ENCODE data around the gene BUB3. TPM values are rescaled to one million over a fixed set of nuclear protein-coding genes. Genes with fewer than 3 reads are reported as not detected.
A peak's percentile ranks its signal among the peaks of the same experiment; 100 is the strongest.

Gene BUB3
- total and polyA plus RNA-seq, 2 of the 13 experiments (the other 11 are each of a cell fraction or from before 2014, with no cell fraction given), result 174 to 188 TPM

DNA sequence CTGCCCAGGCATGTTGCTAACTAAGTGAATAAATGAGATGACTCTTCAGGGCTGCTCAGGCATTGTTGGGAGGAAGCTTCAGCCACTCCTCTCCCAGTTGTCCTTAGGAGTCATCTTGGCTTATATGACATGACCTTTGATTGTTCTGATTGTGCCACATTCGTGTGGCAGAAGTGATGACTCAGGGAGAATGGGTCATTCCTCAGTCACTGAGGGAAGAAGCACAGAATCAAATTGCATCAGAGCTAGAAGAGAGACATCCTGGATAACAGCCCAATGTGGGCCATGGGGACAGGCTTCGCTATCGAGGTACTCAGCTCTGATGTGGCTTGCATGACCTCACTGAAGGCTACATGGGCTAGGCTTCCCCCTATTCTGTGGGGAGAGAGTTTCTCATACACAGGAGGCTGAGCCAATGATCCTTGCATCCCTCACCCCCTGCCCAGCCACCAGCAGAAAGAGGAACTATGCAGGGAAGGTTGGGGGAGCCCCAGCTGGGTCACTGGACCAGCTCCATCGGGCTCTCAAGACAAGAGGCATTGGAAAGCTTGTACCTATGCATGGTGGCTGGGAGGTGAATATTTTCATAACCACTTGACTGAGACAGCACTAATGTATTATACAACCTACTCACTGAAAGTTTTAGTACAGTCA lies 24.5 kb upstream of the BUB3 start:
- POLR2A ChIA-PET, result no interaction called here
- H3K9me3 ChIP-seq (ENCODE audit: low read length), result no peaks in the 10 kb centered on the region
- H3K27ac ChIP-seq (ENCODE audit: extremely low read length, insufficient read depth, low read length), result no peak overlapping the region
- no peak overlapping the region for H3K4me2 ChIP-seq (ENCODE audit: low read depth, low read length)
- no peak overlapping the region for H3K4me3 ChIP-seq (replicated peaks in 1 of 3; ENCODE audit: insufficient read depth in 1 of 3, low read depth in 2 of 3, low read length in 3 of 3)
- no peaks in the 10 kb centered on the region for H3K36me3 ChIP-seq (replicated peaks in 1 of 2; ENCODE audit: control insufficient read depth in 1 of 2, insufficient read depth in 2 of 2, low read length in 2 of 2)
- TF ChIP-seq MAFF (IDR thresholded peaks at IDR 0.05; ENCODE audit: low read depth, low read length) (peak; percentile 69), ZFP82 (CRISPR knock-in tag; IDR thresholded peaks at IDR 0.05; ENCODE audit: borderline replicate concordance) (no peak), ETV6 (CRISPR knock-in tag; conservative IDR thresholded peaks at IDR 0.05) (no peak), ZNF644 (CRISPR knock-in tag; IDR thresholded peaks at IDR 0.05; ENCODE audit: low read depth) (no peak), HHEX (CRISPR knock-in tag; IDR thresholded peaks at IDR 0.05) (no peak), ZFAT (CRISPR knock-in tag; conservative IDR thresholded peaks at IDR 0.05) (no peak), MAFK (conservative IDR thresholded peaks at IDR 0.05 in 1 of 2, IDR thresholded peaks at IDR 0.05 in 1 of 2; ENCODE audit: low read length in 2 of 2) (peak; percentile 47 to 79; a peak in 3 of 4 replicates), PHF21A (CRISPR knock-in tag; IDR thresholded peaks at IDR 0.05) (no peak), ATM (IDR thresholded peaks at IDR 0.05; ENCODE audit: borderline replicate concordance) (no peak), ZNF30 (CRISPR knock-in tag; IDR thresholded peaks at IDR 0.05) (no peak)
- DNase-seq (ENCODE audit: low spot score) (no peak), FAIRE-seq (no peak), ATAC-seq (no peak)
- H3K4me1 ChIP-seq (ENCODE audit: insufficient read depth, low read length), result peaks cover 13% of the 10 kb centered on the region
- 0% methylated on average over 4 of the region's 4 CpGs for WGBS (ENCODE audit: low lambda C conversion rate)
- peaks cover 7 to 54% of the 10 kb centered on the region in 2 experiments; a peak in 4 of 5 replicates for H3K27me3 ChIP-seq (ENCODE audit: control insufficient read depth in 1 of 2, insufficient read depth in 2 of 2, low read length in 2 of 2)
- no TSS peak for BruUV-seq (replicated peaks)
- intact Hi-C loops (cut with micrococcal nuclease; ENCODE audit: unreplicated experiment), result no loop called here
- no peak overlapping the region for H3K9ac ChIP-seq (ENCODE audit: insufficient read depth, low read depth, low read length)
- no peak overlapping the region for H2AFZ ChIP-seq (ENCODE audit: low read length)
- no peaks in the 10 kb centered on the region for H3K79me2 ChIP-seq (ENCODE audit: insufficient read depth, low read length)
- CTCF ChIA-PET (ENCODE audit: low intra/inter-chr PET ratio, low total read pairs), result no interaction called here
- H4K20me1 ChIP-seq (ENCODE audit: insufficient read depth, low read length), result peaks cover 6% of the 10 kb centered on the region; the same call in 1 of the 2 replicates
- in situ Hi-C loops (cut with HindIII; ENCODE audit: extremely low pct_ligation_motif_present, low pct_unique_long_range_greater_than_20kb), result loop anchor here (5.0 kb wide), 2 partner anchors 248 to 433 kb away; no protein-coding TSS in a partner anchor

Measured in HepG2 (cell line).